DMS53 (cell line): ENCODE results near the gene EFCAB8.

Experiments
- DNase-seq: peaks from one replicate; lab custom pipeline; 2025; lab: John Stamatoyannopoulos, UW

EFCAB8 gene

DNA sequence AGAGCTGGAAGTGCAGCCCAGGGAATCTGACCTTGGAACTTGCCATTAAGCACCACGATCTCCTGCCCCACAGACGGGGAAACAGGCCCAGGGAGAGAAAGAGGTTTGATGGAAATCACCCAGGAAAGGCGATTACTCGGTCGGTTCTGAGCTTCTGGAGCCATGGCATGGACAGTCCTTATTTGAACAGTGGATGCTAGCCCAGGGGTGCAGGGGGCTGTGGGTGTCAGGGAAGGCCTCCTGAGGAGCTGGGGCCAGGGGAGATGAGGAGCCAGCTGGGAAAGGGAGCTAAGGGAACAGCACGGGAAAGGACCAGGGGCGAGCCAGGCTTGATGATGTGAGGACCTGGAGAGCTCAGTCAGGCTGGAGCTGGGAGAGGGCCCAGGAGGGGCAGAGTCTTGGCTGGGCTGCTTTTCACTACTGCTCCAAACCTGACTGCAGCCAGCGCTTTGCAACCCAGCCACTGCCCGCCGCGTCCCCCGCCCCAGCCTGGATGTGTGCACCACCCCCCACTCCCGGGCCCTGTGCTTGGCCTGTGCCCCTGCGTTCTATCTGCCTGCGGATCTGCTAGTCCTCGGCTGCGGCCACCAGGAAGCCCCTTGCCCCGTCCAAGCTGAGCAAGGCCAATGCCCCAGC lies 127.7 kb downstream of the EFCAB8 start:
- DNase-seq = no peak

DNA sequence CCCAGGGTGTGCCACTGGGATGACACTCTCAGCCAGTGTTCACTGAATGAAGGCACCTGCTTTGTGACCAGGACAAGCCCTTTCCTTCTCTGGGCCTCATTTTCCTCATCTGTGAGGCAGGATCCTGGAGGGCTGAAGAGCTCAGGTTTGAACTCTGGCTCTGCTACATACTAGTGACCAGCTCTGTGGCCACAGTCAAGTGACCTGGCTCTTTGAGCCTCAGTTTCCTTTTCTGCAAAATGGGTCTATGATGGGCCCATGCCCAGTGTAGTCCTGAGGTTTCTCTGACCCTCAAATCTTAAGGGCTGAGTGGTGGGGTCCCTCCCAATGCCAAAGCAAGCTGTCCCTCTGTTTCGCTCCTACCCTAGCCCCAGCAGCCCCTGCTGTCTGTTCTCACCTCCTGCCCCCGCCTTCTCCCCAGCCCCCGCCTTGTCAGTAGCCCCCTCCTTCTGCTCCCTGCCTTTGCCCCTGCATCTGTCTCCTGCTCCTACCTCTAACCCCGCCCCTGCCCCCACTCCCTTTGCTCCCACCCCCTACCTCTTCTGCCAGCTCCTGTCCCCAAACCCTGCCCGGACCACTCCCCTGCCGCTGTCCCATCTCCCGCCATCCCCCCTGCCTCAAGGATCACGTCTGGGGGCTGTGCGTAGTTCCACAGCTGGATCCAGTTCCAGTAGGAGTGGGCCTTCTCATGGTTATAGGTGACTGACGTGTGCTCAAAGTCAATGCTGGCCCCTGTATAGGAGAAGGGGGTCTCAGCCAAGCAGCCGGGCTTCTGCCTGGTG lies 128.5 kb downstream of the EFCAB8 start:
- no peak for DNase-seq

DNA sequence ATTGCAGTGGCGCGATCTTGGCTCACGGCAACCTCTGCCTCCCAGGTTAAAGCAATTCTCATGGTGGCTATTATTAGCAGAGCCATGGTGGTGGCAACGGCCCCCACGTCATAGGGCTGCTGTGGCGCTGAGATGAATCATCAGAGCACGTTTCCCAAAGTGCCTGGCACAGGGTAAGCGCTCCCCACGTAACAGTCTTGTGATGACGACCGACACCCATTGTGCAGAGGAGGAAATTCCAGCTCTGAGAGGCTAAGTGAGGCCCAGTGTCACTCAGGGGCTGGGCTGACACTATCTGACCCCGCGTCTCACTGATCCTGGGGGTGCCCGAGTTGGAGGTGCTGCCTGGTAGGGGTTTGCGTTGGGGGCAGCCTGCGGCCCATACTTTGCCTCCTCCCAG lies 129.3 kb downstream of the EFCAB8 start:
- DNase-seq = no peak

DNA sequence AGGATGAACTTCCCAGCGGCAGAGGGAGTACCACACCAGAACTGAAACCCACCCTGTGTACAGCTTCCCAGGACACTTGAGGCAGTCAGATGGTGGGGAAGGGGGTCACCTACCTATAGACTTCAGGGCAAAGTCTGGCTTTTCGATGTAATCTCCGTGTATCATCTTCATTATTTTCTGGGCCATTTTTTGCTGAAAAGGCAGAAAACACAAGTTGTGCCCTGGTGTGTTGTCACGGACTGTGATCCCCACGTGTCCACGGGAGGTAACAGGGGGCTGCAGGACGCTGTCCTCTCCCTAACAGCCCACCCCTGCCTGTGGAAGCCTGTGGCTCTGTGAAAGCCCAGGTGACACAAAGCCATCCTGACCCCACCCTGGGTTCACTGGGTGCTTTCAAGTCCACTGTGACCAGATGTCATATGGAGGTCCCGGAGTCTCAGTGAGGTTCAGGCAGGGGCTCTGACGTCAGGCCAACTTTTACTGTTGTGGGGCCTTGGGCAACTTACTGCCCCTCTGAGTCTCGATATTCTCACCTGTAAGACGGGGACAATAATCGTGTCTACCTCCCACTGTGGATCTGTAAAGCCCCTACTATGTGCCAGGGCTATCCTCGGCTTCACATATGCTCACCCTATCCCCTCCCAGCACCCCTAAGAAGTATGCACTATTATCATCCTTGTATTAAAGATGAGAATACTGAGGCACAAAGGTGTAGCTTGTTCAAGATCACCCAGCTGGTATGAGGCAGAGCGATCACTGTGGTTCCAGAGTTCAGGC lies 131.0 kb downstream of the EFCAB8 start:
- DNase-seq = no peak

DNA sequence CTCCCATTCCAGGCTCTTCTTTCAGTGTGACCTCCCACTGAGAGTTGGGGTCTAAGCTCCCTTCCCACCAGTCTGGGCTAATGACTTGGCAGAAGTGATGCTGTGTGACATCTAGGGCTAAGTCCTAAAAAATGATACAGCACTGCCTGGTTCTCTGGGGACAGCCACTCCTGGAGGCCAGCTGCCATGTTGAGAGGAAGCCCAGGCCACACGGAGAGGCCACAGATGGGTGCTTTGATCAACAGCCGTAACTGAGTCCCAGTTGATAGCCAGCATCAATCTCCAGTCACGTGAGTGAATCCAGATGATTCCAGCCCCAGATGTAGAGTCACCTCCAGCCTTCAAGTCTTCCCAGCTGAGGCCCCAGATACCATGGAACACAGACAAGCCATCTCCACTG lies 131.7 kb downstream of the EFCAB8 start:
- no peak for DNase-seq

DNA sequence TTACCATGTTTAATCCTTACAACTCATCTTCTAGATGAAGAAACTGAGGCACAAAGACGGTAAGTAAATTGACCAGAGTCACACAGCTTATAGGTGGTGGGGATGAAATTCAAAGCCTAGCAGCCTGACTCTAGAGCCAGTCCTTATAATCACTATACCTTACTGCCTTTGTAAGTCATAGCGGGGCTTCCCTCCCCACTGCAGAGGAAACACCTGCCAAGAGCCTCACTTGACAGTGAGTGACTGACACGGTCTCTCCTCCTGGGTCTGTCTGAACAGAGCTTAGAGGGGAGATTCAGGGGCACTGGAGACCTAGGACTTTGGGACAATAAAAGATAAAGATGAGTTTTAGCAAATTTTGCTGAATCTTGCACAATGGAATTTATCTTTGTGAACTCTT lies 132.7 kb downstream of the EFCAB8 start:
- DNase-seq = no peak

DNA sequence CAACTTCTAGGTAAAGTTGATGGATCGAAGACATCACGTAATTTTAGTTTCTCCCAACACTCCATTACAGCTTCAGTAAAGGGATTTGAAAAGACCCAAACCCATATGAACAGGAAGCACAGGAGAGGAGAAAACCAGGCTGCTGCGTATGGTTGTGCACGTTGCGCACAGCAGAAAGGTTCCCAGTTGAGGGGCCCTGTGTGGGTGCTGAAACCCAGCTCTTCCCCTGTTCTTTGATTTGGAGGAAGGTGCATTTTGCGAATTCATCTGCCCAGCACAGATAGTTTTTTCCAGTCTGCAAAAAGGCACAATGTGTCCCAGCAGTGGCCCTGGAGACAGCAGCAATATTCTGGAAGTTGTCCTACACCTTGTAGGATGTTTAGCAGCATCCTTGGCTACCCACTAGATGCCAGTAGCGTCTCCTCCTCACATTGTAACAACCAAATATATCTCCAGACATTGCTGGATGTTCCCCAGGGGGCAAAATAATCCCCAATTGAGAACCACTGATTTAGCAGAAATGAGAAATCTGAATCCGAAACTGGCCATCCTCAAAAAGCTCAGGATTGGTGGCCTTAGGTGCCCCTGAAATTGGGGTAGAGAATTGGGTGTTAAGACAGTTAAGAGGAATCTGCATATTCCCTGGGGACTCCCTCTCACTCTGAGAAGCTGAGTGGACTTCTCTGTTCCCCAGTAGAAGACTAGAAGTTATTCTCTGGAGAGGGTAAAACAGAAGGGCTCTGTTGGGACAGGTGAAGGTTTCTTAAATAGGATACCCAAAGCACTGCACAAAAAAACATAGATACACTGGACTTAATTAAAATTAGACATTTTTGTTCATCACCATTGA lies 133.3 kb downstream of the EFCAB8 start:
- DNase-seq = no peak

DNA sequence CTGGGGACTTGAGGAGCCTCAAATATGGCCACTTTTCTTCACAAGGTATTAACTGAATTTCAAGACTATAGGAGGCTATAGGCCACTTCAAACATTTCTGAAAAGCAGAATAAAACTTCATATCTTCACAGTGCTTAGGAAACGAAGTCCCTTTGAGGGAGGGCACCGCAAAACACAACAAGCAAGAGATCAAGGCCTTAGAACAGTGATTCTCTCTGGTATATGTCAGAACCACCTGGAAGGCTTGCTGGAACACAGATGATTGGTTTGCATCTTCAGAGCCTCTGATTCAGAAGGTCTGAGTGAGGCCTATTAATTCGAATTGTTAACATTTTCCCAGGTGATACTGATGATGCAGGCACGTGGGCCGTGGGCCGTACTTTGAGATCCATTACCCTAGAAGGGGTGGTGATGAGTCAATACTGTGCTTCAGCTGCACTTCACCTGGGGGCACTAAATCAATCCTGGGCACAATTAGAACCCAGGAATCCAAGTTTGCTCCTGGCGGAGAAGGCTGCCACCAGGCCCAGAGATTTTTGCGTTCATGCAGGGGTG lies 134.8 kb downstream of the EFCAB8 start:
- DNase-seq = no peak

DNA sequence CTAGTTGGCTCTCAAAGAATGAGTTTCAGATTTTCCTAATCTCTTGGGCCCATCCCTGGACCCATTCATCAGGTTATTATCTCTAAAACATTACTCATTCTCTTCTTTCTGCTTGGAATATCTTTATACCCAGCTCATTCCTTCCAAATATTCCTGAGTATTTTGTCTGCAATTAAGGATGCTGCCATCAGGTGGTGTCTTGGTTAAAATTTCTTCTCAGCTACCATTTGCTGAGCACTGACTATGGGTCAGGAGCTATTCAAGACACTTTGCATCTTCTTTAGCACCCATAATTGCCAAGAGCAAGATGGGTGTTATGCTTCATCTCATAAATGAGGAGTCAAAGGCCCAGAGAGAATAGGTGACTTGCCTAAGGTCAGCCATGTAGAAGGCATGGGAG lies 137.1 kb downstream of the EFCAB8 start:
- DNase-seq = no peak

DNA sequence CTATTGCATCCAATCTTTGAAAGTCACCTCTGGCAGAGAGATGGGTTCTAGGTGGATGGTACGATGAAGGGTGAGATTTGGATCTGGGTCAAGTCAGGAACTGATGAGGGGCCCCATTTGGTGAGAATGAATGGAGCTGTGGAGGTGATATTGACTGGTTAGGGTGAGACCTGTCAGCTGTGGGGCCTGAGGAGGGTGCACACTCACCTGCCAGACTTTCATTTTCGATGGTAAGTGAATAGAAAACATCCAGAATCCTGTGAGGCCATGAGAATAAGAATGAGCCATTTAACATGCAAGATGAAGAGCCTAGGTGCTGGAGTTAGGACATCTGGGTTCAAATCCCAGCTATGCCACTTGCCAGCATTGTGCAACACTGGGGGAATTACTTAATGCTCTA lies 138.7 kb downstream of the EFCAB8 start:
- no peak for DNase-seq

DNA sequence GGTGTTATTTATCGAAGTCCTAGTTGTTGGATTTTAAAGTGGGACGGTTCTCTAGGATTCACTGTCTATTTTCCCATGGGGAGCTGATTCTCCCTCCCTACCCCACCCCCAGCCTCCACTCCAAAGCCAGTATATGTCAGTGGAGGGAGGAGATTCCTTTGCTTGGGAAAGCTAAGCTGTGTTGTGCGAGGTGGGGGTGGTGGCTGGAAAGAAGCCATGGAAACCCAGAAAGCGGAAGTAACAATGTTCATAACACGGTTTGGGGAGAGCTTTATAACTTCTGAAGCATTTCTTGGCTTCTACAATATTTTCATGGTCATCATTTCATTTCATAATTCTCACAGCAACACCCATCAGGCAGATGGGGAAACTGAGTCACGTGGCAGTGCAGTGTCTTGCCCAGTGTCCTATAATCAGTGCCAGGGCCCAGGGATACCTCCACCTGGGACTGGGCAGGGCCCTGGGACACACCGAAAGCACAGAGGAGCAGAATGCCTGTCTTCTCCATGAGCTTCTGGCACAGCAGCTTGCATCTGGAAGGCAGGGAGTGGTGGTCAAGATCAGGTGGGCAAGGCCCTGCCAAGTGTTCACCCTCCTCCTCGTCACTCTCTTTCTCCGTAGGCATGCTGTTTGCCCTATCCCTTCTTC lies 141.0 kb downstream of the EFCAB8 start:
- DNase-seq = no peak

DNA sequence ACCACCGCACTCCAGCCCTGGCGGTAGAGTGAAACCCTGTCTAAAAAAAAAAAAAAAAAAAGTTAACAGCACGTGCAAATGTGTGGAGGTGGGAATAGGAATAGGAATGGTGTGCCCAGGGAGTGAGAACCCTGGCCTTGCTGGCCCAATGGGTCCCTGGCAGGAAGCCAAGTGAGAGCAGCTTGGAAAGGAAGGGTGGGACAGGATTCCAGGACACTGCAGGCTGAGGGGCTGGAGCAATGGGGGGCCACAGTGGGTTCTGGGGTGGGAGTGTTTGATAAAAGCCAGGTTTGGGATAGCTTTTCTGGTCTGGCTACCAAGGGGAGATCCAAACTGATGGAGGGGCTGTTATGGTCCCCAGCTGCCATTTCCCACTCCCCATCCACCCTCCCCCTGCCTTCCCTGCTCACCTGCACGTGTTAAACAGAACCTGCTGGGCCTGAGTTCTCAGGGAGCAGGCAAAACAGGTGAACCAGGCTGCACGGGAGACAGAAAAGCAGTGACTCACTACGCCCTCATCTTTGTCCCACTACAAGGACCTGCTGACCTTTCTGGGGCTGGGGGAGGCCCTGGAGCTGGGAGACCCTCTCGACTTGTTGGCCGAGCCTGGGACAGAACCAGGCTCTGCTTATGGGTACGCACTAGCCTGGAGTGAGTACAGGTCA lies 142.2 kb downstream of the EFCAB8 start:
- DNase-seq = no peak

DNA sequence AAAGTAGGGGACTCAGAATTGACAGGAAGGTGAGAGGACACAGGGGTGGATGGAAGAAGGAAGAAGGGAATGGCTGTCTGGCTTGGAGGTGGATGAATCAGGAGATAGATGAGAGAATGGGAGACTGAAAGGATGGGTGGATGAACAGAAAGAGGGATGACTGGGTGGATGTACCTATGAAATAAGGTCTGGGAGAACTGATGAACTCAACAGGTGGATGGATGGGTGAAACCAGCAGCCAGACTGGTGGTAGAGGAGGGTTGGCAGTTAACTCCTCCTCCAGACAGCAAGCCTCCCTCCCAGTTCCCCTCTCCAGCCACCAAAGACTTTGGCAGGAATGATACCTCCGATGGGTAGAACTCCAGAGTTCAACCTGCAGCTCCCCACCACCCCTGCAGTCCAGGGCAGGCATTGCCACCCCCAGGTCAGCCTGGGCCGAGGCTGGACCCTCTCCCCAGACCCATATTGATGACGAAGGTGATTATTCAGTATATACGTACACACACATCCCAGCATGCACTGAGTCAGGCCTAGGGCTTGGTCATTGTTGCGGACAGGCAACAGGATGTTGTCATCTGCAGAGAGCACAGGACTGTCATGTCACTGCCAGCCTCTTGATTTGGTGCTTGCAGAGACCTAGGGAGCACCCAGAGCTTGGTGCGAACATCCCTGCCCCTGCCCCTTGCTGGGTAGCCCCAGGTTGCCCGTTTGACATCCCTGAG lies 143.5 kb downstream of the EFCAB8 start:
- no peak for DNase-seq

DNA sequence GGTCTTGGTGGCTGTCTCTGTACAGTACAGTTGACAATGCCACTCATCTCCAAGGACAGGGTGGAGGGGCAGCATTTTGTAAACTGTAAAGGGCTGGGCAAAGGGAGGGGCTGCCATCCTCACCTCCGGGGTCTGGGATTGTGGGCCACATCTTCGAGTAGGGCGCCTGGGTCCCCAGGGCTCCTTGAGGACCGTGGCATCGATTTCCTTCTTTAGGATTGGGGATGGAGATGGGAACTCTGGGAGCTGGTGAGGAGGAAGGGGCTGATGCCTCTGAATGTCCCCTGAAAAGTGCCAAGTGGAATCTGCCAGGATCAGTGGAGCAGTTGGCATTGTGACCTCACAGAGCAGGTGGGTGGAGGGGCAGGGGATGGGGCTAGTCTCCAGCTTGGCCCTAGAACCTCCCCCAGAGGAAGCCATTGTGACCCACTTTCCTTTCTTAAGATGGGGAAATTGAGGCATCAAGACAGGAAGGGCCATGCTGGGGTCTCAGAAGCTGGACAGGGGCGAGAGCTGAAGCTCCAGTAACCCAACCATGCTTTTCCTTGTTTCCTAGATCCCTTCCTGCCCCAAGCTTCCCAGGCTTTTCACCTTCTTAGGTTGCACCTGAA lies 145.5 kb downstream of the EFCAB8 start, which contains the start of gene SUN5:
Gene SUN5, minus strand, starts transcription at position 293 of the 611 bp plus-strand sequence. Its CDS starts 93 bp downstream, at position 200.
- DNase-seq = no peak

DNA sequence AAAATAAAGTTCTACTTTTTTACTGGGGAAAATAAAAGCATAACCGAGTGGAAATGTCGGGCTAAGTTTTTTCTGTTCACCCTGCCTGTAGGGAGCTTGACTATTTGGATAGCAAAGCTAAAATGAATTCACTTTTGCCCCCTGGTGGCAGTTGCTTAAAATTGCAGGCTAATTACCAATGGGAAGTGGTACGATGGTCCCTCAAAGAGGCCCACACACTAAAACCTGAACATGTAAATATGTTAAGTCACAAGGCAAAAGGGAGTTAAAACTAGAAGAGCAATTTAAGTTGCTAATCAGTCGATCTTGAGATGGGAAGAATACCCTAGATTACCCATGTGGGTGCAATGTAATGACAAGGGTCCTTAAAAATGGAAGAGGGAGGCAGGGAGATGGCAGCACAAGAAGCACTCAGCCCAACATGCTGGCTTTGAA lies 146.4 kb downstream of the EFCAB8 start:
- DNase-seq = peak; percentile 44

DNA sequence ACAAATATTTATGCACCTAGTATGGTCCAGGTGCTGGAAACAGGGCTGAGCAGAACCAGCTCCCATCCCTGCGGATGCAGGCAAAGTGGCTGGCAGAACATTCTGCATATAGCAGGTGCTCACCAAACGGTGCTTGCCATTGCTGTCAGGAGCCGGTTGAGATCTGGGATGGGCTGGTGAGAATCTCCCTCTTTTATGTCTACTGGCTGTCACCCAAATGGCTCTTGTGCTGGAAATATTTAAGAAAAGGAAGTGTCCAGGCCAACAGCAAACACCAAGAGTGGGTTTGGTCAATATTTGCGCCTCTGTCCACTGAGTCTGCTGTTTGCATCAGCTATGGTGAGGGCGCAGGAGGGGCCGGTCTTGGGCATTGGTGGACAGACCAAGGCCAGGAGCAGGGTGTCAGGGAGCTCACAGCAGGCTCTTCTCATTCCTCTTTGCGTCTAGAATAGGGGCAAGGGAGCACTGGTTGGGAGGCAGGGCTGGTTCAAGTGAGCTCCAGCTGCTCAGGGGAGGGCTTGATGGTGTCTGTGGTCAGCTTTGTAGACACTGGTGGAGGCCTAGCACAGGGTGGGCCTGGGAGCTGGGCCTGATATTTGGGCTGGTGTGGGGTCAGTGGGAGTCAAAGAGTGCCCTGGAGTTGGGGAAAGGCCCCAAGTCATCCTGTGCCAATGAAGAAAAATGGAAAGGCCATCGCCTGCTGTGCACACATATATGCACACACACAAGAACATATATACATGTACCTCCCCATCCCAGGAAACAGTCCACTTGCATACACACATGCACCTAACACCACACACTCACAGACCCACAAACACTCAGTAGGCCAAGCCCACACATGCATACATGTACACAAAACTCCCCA lies 147.4 kb downstream of the EFCAB8 start:
- no peak for DNase-seq

DNA sequence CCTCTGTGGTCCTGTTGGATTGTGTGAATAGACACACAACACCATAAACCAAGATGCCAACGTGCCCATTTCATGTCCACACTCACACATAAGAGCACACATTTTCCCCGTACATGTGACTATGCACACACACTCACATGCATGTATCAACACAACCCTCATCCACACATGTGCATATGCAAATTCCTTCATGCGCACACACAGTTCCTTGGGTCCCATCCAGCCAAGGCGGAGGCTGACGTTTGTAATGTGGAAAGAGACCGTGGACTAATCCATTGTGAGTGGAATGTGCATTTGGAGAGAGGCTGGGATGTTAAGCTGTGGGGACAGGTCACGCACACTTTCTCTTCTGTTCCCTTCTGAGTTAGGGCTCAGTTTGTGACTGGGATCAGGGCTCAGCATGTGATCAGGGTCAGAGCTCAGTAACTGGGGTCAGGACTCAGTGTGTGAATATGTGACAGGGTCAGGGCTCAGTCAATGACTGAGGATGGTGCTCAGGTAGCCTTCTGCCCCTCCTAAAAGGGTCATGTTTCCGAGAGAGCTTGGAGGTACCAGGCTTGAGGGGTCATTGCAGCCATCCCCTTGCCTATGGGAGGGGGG lies 148.2 kb downstream of the EFCAB8 start:
- no peak for DNase-seq
